ENCODE measurements around the gene SCARB1. TPM values are rescaled to one million over a fixed set of nuclear protein-coding genes. Genes with fewer than 3 reads are reported as not detected.

The SCARB1 gene
- total and polyA plus RNA-seq, 9 of the 15 experiments (the other 6 are each of a cell fraction or from before 2014, with no cell fraction given), result 0.56 to 157 (median 52.8) TPM

DNA sequence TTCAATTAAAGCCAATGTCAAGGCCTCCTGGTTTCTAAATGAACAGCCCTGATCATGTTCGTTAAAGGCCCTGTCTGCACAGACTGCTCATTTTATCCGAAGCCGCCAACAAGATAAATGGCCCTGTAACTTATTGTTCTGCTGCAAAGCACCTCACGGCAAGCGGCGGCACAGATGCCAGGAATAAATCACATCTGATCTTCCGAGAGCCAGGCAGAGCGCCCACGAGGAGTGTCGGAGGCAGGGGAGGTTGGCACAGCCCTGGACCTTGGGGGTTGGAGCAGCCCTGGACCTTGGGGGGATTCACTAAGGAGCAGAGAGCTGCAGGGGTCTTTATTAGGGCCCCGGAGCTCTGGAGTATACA is 110.5 kb downstream of the SCARB1 start:
- peaks cover 56 to 89% of the 10 kb centered on the region in 2 experiments for H3K27me3 ChIP-seq (ENCODE audit: control insufficient read depth in 2 of 2, insufficient read depth in 2 of 2, low read length in 2 of 2)
- H3K4me1 ChIP-seq (replicated peaks in 1 of 2; ENCODE audit: control insufficient read depth in 2 of 2, insufficient read depth in 2 of 2, low read length in 2 of 2), result peaks cover 0 to 6% of the 10 kb centered on the region in 2 experiments; a peak in 1 of 5 replicates
- H3K9ac ChIP-seq (ENCODE audit: insufficient read depth in 1 of 2, low read depth in 2 of 2, low read length in 2 of 2), result no peak overlapping the region
- whole genome bisulfite sequencing (ENCODE audit: insufficient coverage, low coverage, missing lambda C conversion rate), result 14% methylated on average over 11 of the region's 11 CpGs
- peak; percentile 72; the same call in 1 of the 2 replicates for TF ChIP-seq ZNF12 (CRISPR knock-in tag; IDR thresholded peaks at IDR 0.05)
- no peak for TF ChIP-seq ZNF785 (CRISPR knock-in tag; IDR thresholded peaks at IDR 0.05)
- TF ChIP-seq ZNF124 (CRISPR knock-in tag; IDR thresholded peaks at IDR 0.05), result no peak
- TF ChIP-seq ADNP (tag; IDR thresholded peaks at IDR 0.05), result no peak
- no peak for TF ChIP-seq TFAM (CRISPR knock-in tag; conservative IDR thresholded peaks at IDR 0.05)
- no peak overlapping the region for H3K4me3 ChIP-seq
- H4K20me1 ChIP-seq (replicated peaks; ENCODE audit: control insufficient read depth, insufficient read depth, low read length), result peaks cover 4% of the 10 kb centered on the region; the same call in 1 of the 2 replicates
- CTCF ChIA-PET (ENCODE audit: low intra/inter-chr PET ratio), result no interaction called here
- H2AFZ ChIP-seq (ENCODE audit: low read depth, low read length), result no peak overlapping the region
- peaks cover 10% of the 10 kb centered on the region for H3K9me3 ChIP-seq (replicated peaks; ENCODE audit: control insufficient read depth, insufficient read depth, low read depth, low read length)
- no peaks in the 10 kb centered on the region for H3K79me2 ChIP-seq (ENCODE audit: control insufficient read depth, insufficient read depth, low read length)
- no peak overlapping the region for H3K4me2 ChIP-seq (ENCODE audit: insufficient read depth, low read length)
- BruUV-seq (replicated peaks), result no TSS peak
- in situ Hi-C loops (cut with MboI), result no loop called here
- no peak overlapping the region for H3K27ac ChIP-seq (ENCODE audit: extremely low read depth, low read depth, low read length)
- ATAC-seq (no peak), FAIRE-seq (no peak), DNase-seq (ENCODE audit: extremely low read depth in 1 of 4, low spot score in 3 of 4) (no peak)
- intact Hi-C loops (cut with micrococcal nuclease), result loop anchor here (5.0 kb wide), 2 partner anchors 186 to 716 kb away; partner anchors contain the start of gene NCOR2
- H3K9me1 ChIP-seq (ENCODE audit: control insufficient read depth, insufficient read depth, low read length), result no peaks in the 10 kb centered on the region
- no peaks in the 10 kb centered on the region for H3K36me3 ChIP-seq (ENCODE audit: control insufficient read depth, insufficient read depth, low read length)
- POLR2A ChIA-PET, result no interaction called here
